Astrocyte (in vitro differentiated cells and primary cell): ENCODE data around the gene SPINK8. TPM values are rescaled to one million over a fixed set of nuclear protein-coding genes. Genes with fewer than 3 reads are reported as not detected.

ENCODE experiments used
- DNase-seq: peaks from one replicate; pipeline ENCODE4 v3.0.0-alpha.2; 2010; ENCODE audit warnings: low read depth
- FAIRE-seq: peaks from 2 replicates; lab custom pipeline; 2011; peaks lifted over from hg19 to GRCh38; lab: Jason Lieb, UNC
- H2AFZ ChIP-seq: 2 replicates; pipeline ENCODE4 v1.6.0; 2012; ENCODE audit warnings: low read depth, low read length, inconsistent platforms
- H3K27ac ChIP-seq: 2 replicates; pipeline ENCODE4 v1.5.1; 2011; ENCODE audit warnings: low read depth, low read length, inconsistent platforms
- H3K27me3 ChIP-seq: 2 replicates; pipeline ENCODE4 v1.6.0; 2011; ENCODE audit warnings: low read length, inconsistent platforms; ENCODE audit not compliant: insufficient read depth
- H3K36me3 ChIP-seq: 2 replicates; pipeline ENCODE4 v1.5.1; 2011; ENCODE audit warnings: low read length, inconsistent platforms; ENCODE audit not compliant: insufficient read depth
- H3K4me1 ChIP-seq: 2 replicates; pipeline ENCODE4 v1.5.1; 2011; ENCODE audit warnings: low read length, inconsistent platforms; ENCODE audit not compliant: insufficient read depth
- H3K4me2 ChIP-seq: 2 replicates; pipeline ENCODE4 v1.6.0; 2012; ENCODE audit warnings: low read length, inconsistent platforms
- H3K4me3 ChIP-seq: 2 replicates; pipeline ENCODE4 v1.5.1; 2011; ENCODE audit warnings: low read depth, mild to moderate bottlenecking, low read length, inconsistent platforms; ENCODE audit not compliant: insufficient read depth
- H3K79me2 ChIP-seq: 2 replicates; pipeline ENCODE4 v1.6.0; 2012; ENCODE audit warnings: mild to moderate bottlenecking, low read length, inconsistent platforms; ENCODE audit not compliant: insufficient read depth
- H3K9ac ChIP-seq: 2 replicates; pipeline ENCODE4 v1.6.0; 2012; ENCODE audit warnings: mild to moderate bottlenecking, low read length, inconsistent platforms
- H3K9me3 ChIP-seq: 2 replicates; pipeline ENCODE4 v1.5.1; 2012; ENCODE audit warnings: low read depth, mild to moderate bottlenecking, low read length, inconsistent platforms; ENCODE audit not compliant: insufficient read depth
- H4K20me1 ChIP-seq: 2 replicates; pipeline ENCODE4 v1.6.0; 2012; ENCODE audit warnings: low read length, inconsistent platforms; ENCODE audit not compliant: insufficient read depth
- H3K27ac Mint-ChIP-seq: one replicate; pipeline ENCODE4 v1.8.0; 2021; ENCODE audit warnings: mild to moderate bottlenecking, mixed read lengths; ENCODE audit not compliant: unreplicated experiment
- H3K27me3 Mint-ChIP-seq: one replicate; pipeline ENCODE4 v1.8.0; 2021; ENCODE audit warnings: low read depth, mixed read lengths; ENCODE audit not compliant: unreplicated experiment
- H3K36me3 Mint-ChIP-seq: one replicate; pipeline ENCODE4 v1.8.0; 2021; ENCODE audit warnings: low read depth, mixed read lengths; ENCODE audit not compliant: unreplicated experiment
- H3K4me1 Mint-ChIP-seq: one replicate; pipeline ENCODE4 v1.8.0; 2021; ENCODE audit warnings: low read depth, mixed read lengths; ENCODE audit not compliant: unreplicated experiment
- H3K4me3 Mint-ChIP-seq: one replicate; pipeline ENCODE4 v1.8.0; 2021; ENCODE audit warnings: mild to moderate bottlenecking, moderate library complexity, mixed read lengths; ENCODE audit not compliant: unreplicated experiment
- H3K9me3 Mint-ChIP-seq: one replicate; pipeline ENCODE4 v1.8.0; 2021; ENCODE audit warnings: mild to moderate bottlenecking, mixed read lengths; ENCODE audit not compliant: unreplicated experiment
- CTCF ChIP-seq: IDR thresholded peaks from 2 replicates; pipeline ENCODE4 v1.5.1; 2011; ENCODE audit warnings: low read depth, mild to moderate bottlenecking, inconsistent platforms, low read length, moderate library complexity; ENCODE audit not compliant: insufficient read depth
- EZH2 ChIP-seq: IDR thresholded peaks from 2 replicates; pipeline ENCODE4 v1.6.1; 2012; ENCODE audit warnings: mild to moderate bottlenecking, low read length, inconsistent platforms; ENCODE audit not compliant: insufficient read depth
- total RNA-seq: library from RNA; stranded (reverse); gene quantifications from 2 replicates; pipeline ENCODE4 v1.2.1, GENCODE V29; 2021

SPINK8 gene
- total RNA-seq, 1 donor from 2014 or later: not detected

GRCh38 chr3:48306860-48307530, 26.5 kb downstream of the SPINK8 start:
- no peak overlapping the region for H3K27ac Mint-ChIP-seq
- Histone ChIP-seq H3K9ac (no peak overlapping the region), H3K4me3 (no peak overlapping the region), H3K27me3 (no peaks in the 10 kb centered on the region), H3K4me1 (peaks cover under 1% of the 10 kb centered on the region), H3K79me2 (no peaks in the 10 kb centered on the region), H2AFZ (no peak overlapping the region), H4K20me1 (no peaks in the 10 kb centered on the region), H3K36me3 (no peaks in the 10 kb centered on the region), H3K9me3 (no peaks in the 10 kb centered on the region), H3K27ac (no peak overlapping the region), H3K4me2 (no peak overlapping the region)
- DNase-seq: no peak
- H3K36me3 Mint-ChIP-seq: peaks cover 17% of the 10 kb centered on the region
- peaks cover 15% of the 10 kb centered on the region for H3K27me3 Mint-ChIP-seq
- peaks cover 10% of the 10 kb centered on the region for H3K9me3 Mint-ChIP-seq
- TF ChIP-seq EZH2 (no peak), CTCF (no peak)
- peaks cover 5% of the 10 kb centered on the region for H3K4me1 Mint-ChIP-seq
- FAIRE-seq: no peak
- H3K4me3 Mint-ChIP-seq: no peak overlapping the region

- Mint-ChIP-seq H3K27ac (no peak overlapping the region), H3K4me1 (peaks cover 7% of the 10 kb centered on the region), H3K9me3 (peaks cover 9% of the 10 kb centered on the region), H3K4me3 (no peak overlapping the region), H3K36me3 (peaks cover 17% of the 10 kb centered on the region), H3K27me3 (peaks cover 15% of the 10 kb centered on the region)
- TF ChIP-seq CTCF: no peak
- TF ChIP-seq EZH2: no peak
- H3K27ac ChIP-seq: no peak overlapping the region
- no peak overlapping the region for H2AFZ ChIP-seq
- no peaks in the 10 kb centered on the region for H3K27me3 ChIP-seq
- H3K79me2 ChIP-seq: no peaks in the 10 kb centered on the region
- H3K4me3 ChIP-seq: no peak overlapping the region
- peaks cover 2% of the 10 kb centered on the region for H3K9me3 ChIP-seq
- no peak for FAIRE-seq
- H3K36me3 ChIP-seq: no peaks in the 10 kb centered on the region
- H3K4me2 ChIP-seq: no peak overlapping the region
- H3K9ac ChIP-seq: no peak overlapping the region
- H3K4me1 ChIP-seq: peaks cover 5% of the 10 kb centered on the region
- no peaks in the 10 kb centered on the region for H4K20me1 ChIP-seq
- DNase-seq: no peak
These were observed 27.2 kb downstream of the SPINK8 start for GRCh38 chr3:48306290-48306689.

DNA sequence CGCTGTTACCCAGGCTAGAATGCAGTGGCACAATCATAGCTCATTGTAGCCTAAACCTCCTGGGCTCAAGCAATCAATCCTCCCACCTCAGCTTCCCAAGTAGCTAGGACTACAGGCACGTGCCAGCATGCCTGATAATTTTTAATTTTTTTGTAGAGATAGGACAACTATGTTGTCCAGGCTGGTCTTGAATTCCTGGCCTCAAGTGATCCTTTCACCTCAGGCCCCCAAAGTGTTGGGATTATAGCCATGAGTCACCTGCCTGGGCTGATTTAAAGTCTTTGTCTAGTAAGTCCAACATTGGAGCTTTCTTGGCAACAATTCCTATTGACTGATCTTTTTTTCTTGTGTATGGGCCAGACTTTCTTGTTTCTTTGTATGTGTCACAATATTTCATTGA, 28.1 kb downstream of the SPINK8 start:
- H2AFZ ChIP-seq: no peak overlapping the region
- no peak overlapping the region for H3K4me2 ChIP-seq
- no peaks in the 10 kb centered on the region for H3K27me3 ChIP-seq
- H3K9me3 Mint-ChIP-seq: peaks cover 9% of the 10 kb centered on the region
- H3K36me3 ChIP-seq: no peaks in the 10 kb centered on the region
- peaks cover 17% of the 10 kb centered on the region for H3K36me3 Mint-ChIP-seq
- no peak overlapping the region for H3K4me3 Mint-ChIP-seq
- H3K79me2 ChIP-seq: peaks cover 2% of the 10 kb centered on the region
- no peak overlapping the region for H3K9ac ChIP-seq
- peaks cover 2% of the 10 kb centered on the region for H3K9me3 ChIP-seq
- no peak for FAIRE-seq
- H3K4me3 ChIP-seq: no peak overlapping the region
- peaks cover 7% of the 10 kb centered on the region for H3K4me1 Mint-ChIP-seq
- peaks cover 7% of the 10 kb centered on the region for H3K4me1 ChIP-seq
- no peaks in the 10 kb centered on the region for H4K20me1 ChIP-seq
- no peak for DNase-seq
- TF ChIP-seq EZH2: no peak
- no peak for TF ChIP-seq CTCF
- H3K27ac ChIP-seq: no peak overlapping the region
- no peak overlapping the region for H3K27ac Mint-ChIP-seq
- H3K27me3 Mint-ChIP-seq: peaks cover 15% of the 10 kb centered on the region
